ENCODE results near the gene LINGO1.

The LINGO1 gene

DNA sequence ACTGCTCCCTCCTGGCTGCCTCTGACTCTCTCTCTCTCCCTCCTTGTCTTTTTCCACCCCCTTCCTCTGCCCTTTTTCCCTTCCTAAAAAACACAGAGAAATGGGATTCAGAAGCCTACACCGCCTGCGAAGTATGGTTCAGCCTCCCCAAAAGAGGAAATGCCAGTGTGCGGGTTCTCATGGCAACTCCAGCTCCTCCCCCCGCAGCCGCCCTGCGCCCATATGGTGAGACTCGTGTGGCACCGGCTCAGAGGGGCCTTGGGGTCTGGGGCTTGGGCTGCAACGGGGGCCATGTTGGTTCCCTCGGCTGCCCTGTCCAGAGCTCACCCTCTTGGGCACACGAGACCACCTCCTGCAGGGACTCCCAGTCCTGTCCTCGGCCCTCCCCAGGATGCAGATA, 23.6 kb upstream of the LINGO1 start:
- no peak for FAIRE-seq

DNA sequence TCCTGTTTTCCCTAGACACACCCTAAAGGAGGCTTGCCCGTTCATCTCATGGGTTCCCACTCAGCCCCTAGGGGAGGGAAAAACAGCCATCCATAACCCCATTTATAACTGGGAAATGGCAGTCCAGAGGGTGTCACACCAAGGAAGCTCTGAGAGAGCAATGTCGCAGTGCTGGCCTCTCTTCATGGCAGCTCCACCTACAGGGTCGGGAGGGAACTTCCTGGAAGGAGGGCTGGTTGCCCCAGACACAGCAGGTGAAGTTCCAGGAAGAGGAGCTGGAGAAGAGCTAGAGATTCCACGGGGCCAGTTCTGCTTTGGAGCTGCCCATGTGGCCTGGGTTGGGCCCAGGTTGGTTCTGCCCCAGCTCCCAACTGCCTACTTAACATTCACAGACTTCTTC, 22.3 kb upstream of the LINGO1 start:
- no peak for FAIRE-seq

DNA sequence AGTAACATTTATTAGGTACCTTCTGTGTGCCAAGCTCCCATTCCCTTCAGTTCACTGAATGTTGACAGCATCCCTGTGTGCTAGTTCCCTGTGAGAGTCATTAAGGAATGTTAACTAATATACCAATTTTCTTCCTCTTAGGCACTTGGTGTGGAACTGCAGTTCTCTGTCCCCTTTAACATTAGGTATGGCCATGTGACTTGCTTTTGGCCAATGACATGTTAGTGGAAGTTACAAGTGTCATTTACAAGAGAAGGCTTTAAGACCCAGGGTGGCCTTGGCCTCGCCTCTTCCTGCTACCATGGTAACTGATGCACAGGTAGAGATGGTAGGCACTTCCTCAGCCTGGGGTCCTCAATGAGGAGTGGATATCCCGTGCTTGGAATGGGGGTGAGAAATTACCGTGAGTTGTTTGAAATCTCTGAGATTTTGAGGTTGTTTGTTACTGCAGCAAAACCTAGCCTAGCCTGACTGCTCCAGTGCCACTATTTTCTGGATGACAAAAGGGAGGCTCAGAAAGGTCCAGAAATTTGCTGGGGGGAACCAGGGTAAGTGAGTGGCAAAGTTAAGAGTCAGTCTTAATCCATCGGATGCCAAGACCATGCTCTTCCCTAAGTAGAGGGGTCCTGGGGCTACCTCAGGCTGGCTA, 21.2 kb upstream of the LINGO1 start:
- no peak for FAIRE-seq

- FAIRE-seq, result no peak
Observed at GRCh38 chr15:77650265-77650664, 17.6 kb upstream of the LINGO1 start.

DNA sequence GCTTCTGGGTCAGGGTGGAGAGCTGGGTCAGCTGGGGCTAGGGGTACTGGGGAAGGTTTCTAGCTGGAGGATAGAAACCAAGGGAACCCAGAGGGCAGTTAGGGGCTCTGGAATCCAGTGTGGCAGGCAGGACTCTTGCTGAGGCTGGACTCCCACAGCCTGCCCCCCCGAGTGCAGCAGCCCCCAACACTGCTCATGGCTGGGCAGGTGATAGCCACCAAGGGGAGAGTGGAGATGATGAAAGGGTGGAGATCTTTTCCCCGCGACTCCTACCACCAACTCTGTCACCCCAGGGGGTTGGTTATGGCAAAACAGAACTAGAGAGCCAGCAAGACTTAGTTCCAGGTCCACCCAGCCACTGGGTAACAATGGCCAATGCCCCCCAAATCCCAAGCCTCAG, 16.9 kb upstream of the LINGO1 start:
- no peak for FAIRE-seq

DNA sequence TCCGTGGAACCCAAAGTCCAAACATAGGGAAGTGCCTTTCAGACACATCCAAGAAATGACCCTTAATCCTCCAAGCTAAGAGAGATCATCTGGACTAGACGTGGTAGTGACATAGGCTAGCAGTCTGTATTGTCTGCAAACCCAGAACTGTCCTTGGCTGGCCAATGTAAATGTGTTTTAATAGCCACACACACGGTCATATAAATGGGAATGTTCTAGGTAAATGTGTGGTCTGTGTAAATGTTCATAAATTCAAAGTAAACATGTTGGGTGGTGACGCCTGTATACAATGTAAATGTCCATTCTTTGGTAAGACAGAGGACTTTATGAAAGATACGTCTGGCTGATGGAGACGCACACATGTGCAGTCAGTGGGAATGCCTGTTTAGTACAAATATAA, 16.3 kb upstream of the LINGO1 start:
- no peak for FAIRE-seq

DNA sequence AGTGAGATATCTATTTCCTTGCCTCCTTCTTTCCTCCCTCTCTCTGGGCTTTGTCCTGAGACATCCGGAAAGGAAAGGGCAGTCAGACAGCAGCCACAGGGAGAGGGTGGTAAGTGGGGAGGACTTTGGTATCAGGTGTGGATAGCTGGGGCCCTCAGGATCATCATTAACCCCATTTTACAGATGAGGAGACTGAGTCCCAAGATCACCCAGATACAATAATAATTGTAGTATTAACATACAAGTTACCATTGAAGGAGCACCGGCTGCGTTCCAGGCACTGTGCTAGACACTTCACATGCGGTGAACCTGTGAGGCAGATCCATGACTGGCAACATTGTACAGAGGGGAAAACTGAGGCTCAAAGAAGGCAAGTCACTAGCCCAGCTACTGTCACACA, 15.2 kb upstream of the LINGO1 start:
- FAIRE-seq, result no peak

GRCh38 chr15:77646104-77646694, 13.5 kb upstream of the LINGO1 start:
- no peak for FAIRE-seq

GRCh38 chr15:77645602-77646001, 12.9 kb upstream of the LINGO1 start:
- no peak for FAIRE-seq

- no peak for FAIRE-seq
Observed at GRCh38 chr15:77644543-77645247, 12.0 kb upstream of the LINGO1 start.

GRCh38 chr15:77643764-77644163, 11.1 kb upstream of the LINGO1 start:
- FAIRE-seq, result no peak

- no peak for FAIRE-seq
Observed at GRCh38 chr15:77642793-77643430, 10.2 kb upstream of the LINGO1 start.

DNA sequence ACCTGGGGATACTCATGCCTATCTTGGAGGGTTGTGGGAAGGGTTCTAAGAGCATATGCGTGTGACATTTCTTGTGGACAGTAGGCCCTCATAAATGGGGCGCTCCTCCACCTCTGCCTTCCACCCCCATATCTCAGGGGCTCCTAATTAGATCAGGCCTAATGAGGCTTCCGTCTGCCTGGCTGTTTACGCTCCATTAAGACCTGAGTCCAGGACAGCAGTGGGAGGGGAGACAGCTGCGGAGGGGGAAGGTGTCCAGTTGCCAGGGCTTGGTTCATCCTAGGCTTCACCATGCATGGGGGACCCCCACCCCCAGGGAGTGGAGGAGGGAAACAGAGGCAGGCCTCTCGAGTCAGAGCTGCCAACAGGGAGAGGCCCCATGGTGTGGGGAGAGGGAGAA, 9.3 kb upstream of the LINGO1 start:
- FAIRE-seq, result no peak

GRCh38 chr15:77640615-77641014, 7.9 kb upstream of the LINGO1 start:
- no peak for FAIRE-seq

- no peak for FAIRE-seq
Observed at GRCh38 chr15:77639431-77639830, 6.7 kb upstream of the LINGO1 start.

GRCh38 chr15:77637851-77638692, 5.4 kb upstream of the LINGO1 start:
- no peak for FAIRE-seq

GRCh38 chr15:77636209-77636608, 3.5 kb upstream of the LINGO1 start:
- no peak for FAIRE-seq

- no peak for FAIRE-seq
Observed at GRCh38 chr15:77634266-77634962, 1.7 kb upstream of the LINGO1 start.

DNA sequence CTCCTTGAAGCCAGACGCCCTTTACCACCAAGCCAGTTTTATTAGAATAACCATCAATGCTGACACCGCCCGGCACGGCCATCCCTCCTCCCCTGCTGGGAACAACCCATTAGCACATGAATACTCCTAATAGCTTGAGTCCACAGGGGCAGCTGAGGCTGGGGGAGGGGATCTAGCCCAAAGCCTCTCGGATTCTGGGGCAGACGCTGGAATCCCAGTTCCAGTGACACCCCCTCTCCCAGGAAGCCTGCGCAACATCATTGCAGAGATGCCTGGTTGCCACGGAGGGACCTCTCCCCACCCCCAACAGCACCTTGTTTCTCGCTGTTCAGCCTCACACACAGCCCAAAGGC, 1.2 kb upstream of the LINGO1 start:
- no peak for FAIRE-seq

DNA sequence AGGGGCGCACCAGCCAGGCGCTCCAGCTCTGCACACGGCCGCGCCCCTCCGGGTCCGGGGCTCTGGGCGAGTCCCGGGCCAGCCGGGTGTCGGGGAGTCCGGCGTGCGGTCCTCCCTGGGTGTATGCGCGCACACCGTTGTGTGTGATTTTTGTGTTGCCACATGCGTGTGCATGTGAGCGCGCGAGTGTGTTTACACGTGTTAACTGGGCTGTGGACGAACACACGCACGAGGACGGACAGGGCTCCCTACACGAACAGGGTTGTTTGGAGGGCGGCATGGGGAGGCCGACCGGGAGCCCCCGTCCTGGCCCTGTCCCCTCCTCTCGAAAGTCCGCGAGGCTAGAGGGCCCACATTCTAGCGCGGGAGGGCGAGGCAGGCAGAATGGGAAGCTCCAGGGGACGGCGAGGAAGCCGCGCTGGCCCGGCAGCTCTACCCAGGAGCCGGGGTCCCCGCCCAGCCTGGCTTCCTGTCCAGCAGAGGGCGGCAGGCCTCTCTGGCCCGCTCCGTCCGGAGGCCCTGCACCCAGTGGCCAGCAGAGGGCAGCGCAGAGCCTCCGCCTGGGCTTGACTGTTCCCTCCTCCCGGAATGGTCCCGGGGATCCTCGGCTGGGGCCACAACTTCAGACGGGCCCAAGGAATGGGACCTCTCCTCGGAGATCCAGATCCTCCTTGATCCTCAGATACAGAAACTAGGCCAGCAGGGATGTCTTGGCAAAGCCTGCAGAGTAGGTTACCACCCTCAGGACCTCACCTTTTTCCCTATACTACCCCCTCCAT, 611 bp upstream of the LINGO1 start:
- FAIRE-seq, result no peak

GRCh38 chr15:77631745-77632533, 773 bp downstream of the LINGO1 start:
- no peak for FAIRE-seq
